ENCODE results near the gene PPME1.

The PPME1 gene

GRCh38 chr11:74233683-74234082 lies 62.6 kb downstream of the PPME1 start:
- Mint-ChIP-seq H3K4me3 (no peak overlapping the region), H3K9me3 (no peaks in the 10 kb centered on the region), H3K27me3 (no peaks in the 10 kb centered on the region), H3K4me1 (no peaks in the 10 kb centered on the region), H3K36me3 (peaks cover 18% of the 10 kb centered on the region), H3K27ac (no peak overlapping the region)
- ATAC-seq: peak; percentile 50

- peaks cover 24% of the 10 kb centered on the region for H3K36me3 Mint-ChIP-seq
- H3K4me1 Mint-ChIP-seq: no peaks in the 10 kb centered on the region
- no peak overlapping the region for H3K27ac Mint-ChIP-seq
- H3K4me3 Mint-ChIP-seq: no peak overlapping the region
- H3K9me3 Mint-ChIP-seq: no peaks in the 10 kb centered on the region
- no peaks in the 10 kb centered on the region for H3K27me3 Mint-ChIP-seq
- no peak for ATAC-seq
These were observed 64.0 kb downstream of the PPME1 start for GRCh38 chr11:74235121-74235520.

GRCh38 chr11:74237541-74237940 lies 66.5 kb downstream of the PPME1 start:
- Mint-ChIP-seq H3K27ac (no peak overlapping the region), H3K36me3 (peaks cover 38% of the 10 kb centered on the region), H3K27me3 (no peaks in the 10 kb centered on the region), H3K9me3 (no peaks in the 10 kb centered on the region), H3K4me3 (no peak overlapping the region), H3K4me1 (no peaks in the 10 kb centered on the region)
- no peak for ATAC-seq

GRCh38 chr11:74238243-74238642 lies 67.2 kb downstream of the PPME1 start:
- Mint-ChIP-seq H3K27ac (no peak overlapping the region), H3K36me3 (peaks cover 44% of the 10 kb centered on the region), H3K4me3 (no peak overlapping the region), H3K27me3 (no peaks in the 10 kb centered on the region), H3K4me1 (no peaks in the 10 kb centered on the region), H3K9me3 (no peaks in the 10 kb centered on the region)
- ATAC-seq: no peak

GRCh38 chr11:74248469-74248868 lies 77.4 kb downstream of the PPME1 start:
- no peak overlapping the region for H3K27ac Mint-ChIP-seq
- no peaks in the 10 kb centered on the region for H3K9me3 Mint-ChIP-seq
- H3K36me3 Mint-ChIP-seq: peaks cover 56% of the 10 kb centered on the region
- no peaks in the 10 kb centered on the region for H3K27me3 Mint-ChIP-seq
- ATAC-seq: no peak
- H3K4me1 Mint-ChIP-seq: no peaks in the 10 kb centered on the region
- no peak overlapping the region for H3K4me3 Mint-ChIP-seq

- Mint-ChIP-seq H3K27me3 (no peaks in the 10 kb centered on the region), H3K27ac (no peak overlapping the region), H3K4me1 (no peaks in the 10 kb centered on the region), H3K9me3 (no peaks in the 10 kb centered on the region), H3K4me3 (no peak overlapping the region), H3K36me3 (peaks cover 60% of the 10 kb centered on the region)
- ATAC-seq: no peak
These were observed 78.4 kb downstream of the PPME1 start for GRCh38 chr11:74249496-74249895.

- no peak for ATAC-seq
- H3K4me3 Mint-ChIP-seq: no peak overlapping the region
- no peaks in the 10 kb centered on the region for H3K4me1 Mint-ChIP-seq
- peaks cover 38% of the 10 kb centered on the region for H3K36me3 Mint-ChIP-seq
- H3K9me3 Mint-ChIP-seq: no peaks in the 10 kb centered on the region
- H3K27ac Mint-ChIP-seq: no peak overlapping the region
- H3K27me3 Mint-ChIP-seq: no peaks in the 10 kb centered on the region
These were observed 82.3 kb downstream of the PPME1 start for GRCh38 chr11:74253361-74253760.

GRCh38 chr11:74255741-74256375 lies 84.8 kb downstream of the PPME1 start:
- no peak for ATAC-seq
- peaks cover 24% of the 10 kb centered on the region for H3K36me3 Mint-ChIP-seq
- no peak overlapping the region for H3K27ac Mint-ChIP-seq
- no peaks in the 10 kb centered on the region for H3K4me1 Mint-ChIP-seq
- H3K9me3 Mint-ChIP-seq: peaks cover 1% of the 10 kb centered on the region
- H3K4me3 Mint-ChIP-seq: no peak overlapping the region
- no peaks in the 10 kb centered on the region for H3K27me3 Mint-ChIP-seq

GRCh38 chr11:74256378-74257133 lies 85.5 kb downstream of the PPME1 start:
- Mint-ChIP-seq H3K4me3 (no peak overlapping the region), H3K27ac (no peak overlapping the region), H3K9me3 (peaks cover 4% of the 10 kb centered on the region), H3K27me3 (no peaks in the 10 kb centered on the region), H3K4me1 (no peaks in the 10 kb centered on the region), H3K36me3 (peaks cover 24% of the 10 kb centered on the region)
- ATAC-seq: no peak

- Mint-ChIP-seq H3K27ac (no peak overlapping the region), H3K9me3 (peaks cover 4% of the 10 kb centered on the region), H3K4me3 (no peak overlapping the region), H3K36me3 (peaks cover 24% of the 10 kb centered on the region), H3K4me1 (no peaks in the 10 kb centered on the region), H3K27me3 (peaks cover 13% of the 10 kb centered on the region)
- ATAC-seq: no peak
These were observed 87.0 kb downstream of the PPME1 start for GRCh38 chr11:74257959-74258553.

- peaks cover 15% of the 10 kb centered on the region for H3K27me3 Mint-ChIP-seq
- no peak for ATAC-seq
- H3K4me3 Mint-ChIP-seq: no peak overlapping the region
- peaks cover 4% of the 10 kb centered on the region for H3K9me3 Mint-ChIP-seq
- H3K36me3 Mint-ChIP-seq: no peaks in the 10 kb centered on the region
- no peak overlapping the region for H3K27ac Mint-ChIP-seq
- no peaks in the 10 kb centered on the region for H3K4me1 Mint-ChIP-seq
These were observed 91.6 kb downstream of the PPME1 start for GRCh38 chr11:74262725-74263124.

GRCh38 chr11:74265256-74265655 lies 94.2 kb downstream of the PPME1 start:
- Mint-ChIP-seq H3K27me3 (peaks cover 28% of the 10 kb centered on the region), H3K27ac (no peak overlapping the region), H3K4me3 (no peak overlapping the region), H3K36me3 (no peaks in the 10 kb centered on the region), H3K4me1 (no peaks in the 10 kb centered on the region), H3K9me3 (peaks cover 4% of the 10 kb centered on the region)
- ATAC-seq: no peak

- Mint-ChIP-seq H3K9me3 (no peaks in the 10 kb centered on the region), H3K4me1 (no peaks in the 10 kb centered on the region), H3K27me3 (peaks cover 38% of the 10 kb centered on the region), H3K36me3 (no peaks in the 10 kb centered on the region), H3K4me3 (no peak overlapping the region), H3K27ac (no peak overlapping the region)
- ATAC-seq: no peak
These were observed 95.9 kb downstream of the PPME1 start for GRCh38 chr11:74267014-74267413.

GRCh38 chr11:74268456-74268855 lies 97.4 kb downstream of the PPME1 start:
- H3K36me3 Mint-ChIP-seq: no peaks in the 10 kb centered on the region
- H3K27ac Mint-ChIP-seq: no peak overlapping the region
- H3K4me3 Mint-ChIP-seq: no peak overlapping the region
- no peaks in the 10 kb centered on the region for H3K4me1 Mint-ChIP-seq
- H3K9me3 Mint-ChIP-seq: no peaks in the 10 kb centered on the region
- no peak for ATAC-seq
- peaks cover 35% of the 10 kb centered on the region for H3K27me3 Mint-ChIP-seq

- ATAC-seq: no peak
- H3K4me1 Mint-ChIP-seq: no peaks in the 10 kb centered on the region
- peaks cover 36% of the 10 kb centered on the region for H3K27me3 Mint-ChIP-seq
- H3K9me3 Mint-ChIP-seq: no peaks in the 10 kb centered on the region
- no peaks in the 10 kb centered on the region for H3K36me3 Mint-ChIP-seq
- H3K27ac Mint-ChIP-seq: no peak overlapping the region
- no peak overlapping the region for H3K4me3 Mint-ChIP-seq
These were observed 98.2 kb downstream of the PPME1 start for GRCh38 chr11:74269161-74269811.
